CD4-positive, alpha-beta T cell (primary cell): ENCODE measurements around the gene SDK1. TPM values are rescaled to one million over a fixed set of nuclear protein-coding genes. Genes with fewer than 3 reads are reported as not detected.

Source experiments
- ATAC-seq: fragments of 200-7000 bp; cut with Tn5 transposase; one replicate; pipeline ENCODE4 v1.10.0; 2022; ENCODE audit warnings: mild to moderate bottlenecking; ENCODE audit not compliant: poor library complexity
- CTCF ChIA-PET: fragments of 350-600 bp; sonication (Branson Sonifier 250); formaldehyde crosslinking; loops from one replicate; lab custom pipeline; 2021; ENCODE audit warnings: antibody characterized with exemption, inconsistent platforms; lab: Charles Lee
- POLR2A ChIA-PET: fragments of 350-600 bp; sonication (Branson Sonifier 250); formaldehyde crosslinking; loops from one replicate; lab custom pipeline; 2021; ENCODE audit warnings: antibody characterized with exemption, inconsistent platforms; lab: Charles Lee
- DNase-seq, 14 experiments: peaks; one replicate each; pipeline ENCODE4 v3.0.0-alpha.2; 2013 to 2020; ENCODE audit warnings: mixed read lengths in 2 of 14
- H3K27ac ChIP-seq, 2 donors: one replicate each; pipeline versions ENCODE4 v1.5.1 to v1.7.0; 2013; ENCODE audit warnings: low read length in 2 of 2, low read depth in 1 of 2, mild to moderate bottlenecking in 1 of 2
- H3K27me3 ChIP-seq, 2 experiments: 1 replicate in 1 of 2; 2 replicates in 1 of 2; pipeline versions ENCODE4 v1.6.1 to v1.7.0; 2013; ENCODE audit warnings: low read length in 2 of 2, control low read depth in 1 of 2, mild to moderate bottlenecking in 1 of 2, moderate library complexity in 1 of 2; ENCODE audit not compliant: insufficient read depth in 2 of 2, control insufficient read depth in 1 of 2
- H3K36me3 ChIP-seq: one replicate; pipeline ENCODE4 v1.6.1; 2013; ENCODE audit warnings: low read length, control low read depth; ENCODE audit not compliant: insufficient read depth
- H3K4me1 ChIP-seq: one replicate; pipeline ENCODE4 v1.6.1; 2013; ENCODE audit warnings: low read length, control low read depth; ENCODE audit not compliant: insufficient read depth
- H3K4me3 ChIP-seq: one replicate; pipeline ENCODE4 v1.5.1; 2013; ENCODE audit warnings: mild to moderate bottlenecking, low read length, moderate library complexity
- H3K9me3 ChIP-seq, 2 experiments: 1 replicate in 1 of 2; 2 replicates in 1 of 2; pipeline versions ENCODE4 v1.6.1 to v1.7.0; 2013; ENCODE audit warnings: low read length in 2 of 2, mild to moderate bottlenecking in 2 of 2, control low read depth in 1 of 2, moderate library complexity in 1 of 2; ENCODE audit not compliant: control insufficient read depth in 1 of 2, insufficient read depth in 1 of 2
- H3K27ac Mint-ChIP-seq: one replicate; pipeline ENCODE4 v1.8.0; 2020; ENCODE audit warnings: mixed read lengths
- H3K27me3 Mint-ChIP-seq: one replicate; pipeline ENCODE4 v1.8.0; 2021; ENCODE audit warnings: mixed read lengths
- H3K36me3 Mint-ChIP-seq: one replicate; pipeline ENCODE4 v1.8.0; 2021; ENCODE audit warnings: low read depth, mixed read lengths
- H3K4me1 Mint-ChIP-seq: one replicate; pipeline ENCODE4 v1.8.0; 2021; ENCODE audit warnings: low read depth, mixed read lengths
- H3K4me3 Mint-ChIP-seq: one replicate; pipeline ENCODE4 v1.8.0; 2020; ENCODE audit warnings: mild to moderate bottlenecking, mixed read lengths
- H3K9me3 Mint-ChIP-seq: one replicate; pipeline ENCODE4 v1.8.0; 2020; ENCODE audit warnings: mixed read lengths
- intact Hi-C, 2 experiments: fragments of 100-400 bp; cut with DNase I in 1 of 2; cut with micrococcal nuclease in 1 of 2; formaldehyde crosslinking; loops; one replicate each; pipeline versions ENCODE4 v1.15.1 to v1.9.0; 2023 to 2025; cut with DNase I, micrococcal nuclease
- total RNA-seq, 174 experiments: library from RNA in 2 of 174; stranded (reverse) in 2 of 174; gene quantifications; one replicate each; pipeline ENCODE4 v1.2.3 and lab custom pipeline; 2021 to 2026
- TF ChIP-seq, protein P1 (sequence below): fragments of 200-600 bp; IDR thresholded peaks from one replicate; pipeline ENCODE4 v1.8.0; 2022; ENCODE audit warnings: antibody characterized with exemption, mild to moderate bottlenecking

The SDK1 gene
- total RNA-seq, 2 experiments from 2014 or later = 1.1 to 1.3 TPM

GRCh38 chr7:3336042-3336665 lies 35.1 kb downstream of the SDK1 start:
- ATAC-seq (no peak), DNase-seq (no peak)
- no peaks in the 10 kb centered on the region for H3K9me3 ChIP-seq
- no peaks in the 10 kb centered on the region for H3K4me1 ChIP-seq
- peaks cover 23% of the 10 kb centered on the region for H3K27me3 Mint-ChIP-seq
- intact Hi-C loops = no loop called here
- no peaks in the 10 kb centered on the region for H3K9me3 Mint-ChIP-seq
- no peak overlapping the region for H3K4me3 Mint-ChIP-seq
- TF ChIP-seq, protein P1, sequence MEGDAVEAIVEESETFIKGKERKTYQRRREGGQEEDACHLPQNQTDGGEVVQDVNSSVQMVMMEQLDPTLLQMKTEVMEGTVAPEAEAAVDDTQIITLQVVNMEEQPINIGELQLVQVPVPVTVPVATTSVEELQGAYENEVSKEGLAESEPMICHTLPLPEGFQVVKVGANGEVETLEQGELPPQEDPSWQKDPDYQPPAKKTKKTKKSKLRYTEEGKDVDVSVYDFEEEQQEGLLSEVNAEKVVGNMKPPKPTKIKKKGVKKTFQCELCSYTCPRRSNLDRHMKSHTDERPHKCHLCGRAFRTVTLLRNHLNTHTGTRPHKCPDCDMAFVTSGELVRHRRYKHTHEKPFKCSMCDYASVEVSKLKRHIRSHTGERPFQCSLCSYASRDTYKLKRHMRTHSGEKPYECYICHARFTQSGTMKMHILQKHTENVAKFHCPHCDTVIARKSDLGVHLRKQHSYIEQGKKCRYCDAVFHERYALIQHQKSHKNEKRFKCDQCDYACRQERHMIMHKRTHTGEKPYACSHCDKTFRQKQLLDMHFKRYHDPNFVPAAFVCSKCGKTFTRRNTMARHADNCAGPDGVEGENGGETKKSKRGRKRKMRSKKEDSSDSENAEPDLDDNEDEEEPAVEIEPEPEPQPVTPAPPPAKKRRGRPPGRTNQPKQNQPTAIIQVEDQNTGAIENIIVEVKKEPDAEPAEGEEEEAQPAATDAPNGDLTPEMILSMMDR = no peak
- CTCF ChIA-PET = interaction anchor here (0.5 kb wide), 1 partner anchor 1157 kb away, joined by 5 read pairs; no protein-coding TSS in a partner anchor
- H3K36me3 ChIP-seq = no peaks in the 10 kb centered on the region
- POLR2A ChIA-PET = interaction anchor here (0.8 kb wide), 1 partner anchor 19 kb away, joined by 3 read pairs; no protein-coding TSS in a partner anchor
- H3K36me3 Mint-ChIP-seq = no peaks in the 10 kb centered on the region
- no peak overlapping the region for H3K4me3 ChIP-seq
- H3K27ac ChIP-seq = no peak overlapping the region
- H3K27ac Mint-ChIP-seq = no peak overlapping the region
- H3K4me1 Mint-ChIP-seq = no peaks in the 10 kb centered on the region
- H3K27me3 ChIP-seq = peaks cover 0 to 15% of the 10 kb centered on the region in 2 experiments

DNA sequence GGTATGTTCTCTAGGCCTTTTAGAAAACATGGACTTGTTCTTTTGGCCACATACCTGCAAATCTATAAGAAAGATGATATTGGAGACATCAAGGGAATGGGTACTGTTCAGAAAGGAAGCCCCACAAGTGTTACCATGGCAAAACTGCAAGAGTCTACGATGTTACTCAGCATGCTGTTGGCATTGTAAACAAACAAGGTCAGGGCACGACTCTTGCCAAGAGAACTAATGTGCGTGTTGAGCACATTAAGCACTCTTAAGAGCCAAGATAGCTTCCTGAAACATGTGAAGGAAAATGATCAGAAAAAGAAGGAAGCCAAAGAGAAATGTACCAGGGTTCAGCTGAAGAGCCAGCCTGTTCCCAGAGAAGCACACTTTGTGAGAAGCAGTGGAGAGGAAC lies 37.1 kb downstream of the SDK1 start:
- intact Hi-C loops = no loop called here
- no peak for DNase-seq
- H3K27ac Mint-ChIP-seq = no peak overlapping the region
- Histone ChIP-seq H3K27me3 (peaks cover 0 to 15% of the 10 kb centered on the region in 2 experiments), H3K27ac (no peak overlapping the region), H3K4me3 (no peak overlapping the region), H3K4me1 (no peaks in the 10 kb centered on the region), H3K36me3 (no peaks in the 10 kb centered on the region), H3K9me3 (no peaks in the 10 kb centered on the region)
- H3K4me3 Mint-ChIP-seq = no peak overlapping the region
- peaks cover 23% of the 10 kb centered on the region for H3K27me3 Mint-ChIP-seq
- CTCF ChIA-PET = no interaction called here
- TF ChIP-seq, protein P1 = no peak
- H3K4me1 Mint-ChIP-seq = no peaks in the 10 kb centered on the region
- H3K9me3 Mint-ChIP-seq = no peaks in the 10 kb centered on the region
- no peaks in the 10 kb centered on the region for H3K36me3 Mint-ChIP-seq
- POLR2A ChIA-PET = no interaction called here
- no peak for ATAC-seq

DNA sequence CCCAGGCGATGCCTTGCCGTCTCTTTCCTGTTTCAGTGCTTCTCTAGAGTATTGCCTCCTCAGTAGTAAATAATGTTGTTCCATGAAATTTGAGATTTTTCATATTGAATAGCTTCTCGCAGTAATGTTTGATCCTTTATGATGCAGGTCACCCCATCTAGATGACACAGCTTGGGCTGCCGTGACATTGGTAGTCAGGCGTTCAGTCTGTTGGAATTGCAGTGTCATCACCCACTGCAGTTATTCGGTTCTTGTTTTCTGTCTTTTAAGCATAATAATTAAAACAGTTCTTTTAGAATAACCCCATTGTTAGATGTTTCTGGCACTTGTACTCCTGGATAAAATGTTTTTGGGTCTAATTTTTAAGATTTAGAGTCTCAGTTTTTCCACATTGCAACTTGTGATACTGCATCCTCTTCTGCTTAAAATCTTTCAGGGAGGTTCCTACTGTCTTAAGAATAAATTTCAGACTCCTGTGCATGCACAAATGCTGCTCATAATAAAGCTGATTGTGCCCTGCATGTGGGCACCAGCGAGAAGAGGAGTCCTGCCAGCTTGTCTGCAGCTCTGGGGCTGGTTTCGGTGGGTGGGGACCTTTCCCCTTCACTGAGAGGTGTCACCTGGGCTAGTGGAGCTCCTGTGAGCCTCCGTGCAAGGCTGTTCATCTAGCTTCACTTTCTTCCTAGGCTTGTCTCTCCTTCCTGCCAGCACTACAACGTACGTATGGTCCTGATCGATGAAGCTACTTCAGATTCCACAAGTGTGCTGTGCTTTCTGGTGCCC lies 44.8 kb downstream of the SDK1 start:
- H3K27ac Mint-ChIP-seq = no peak overlapping the region
- CTCF ChIA-PET = no interaction called here

More for the DNA sequence above, 44.8 kb downstream of the SDK1 start:
- Mint-ChIP-seq H3K36me3 (no peaks in the 10 kb centered on the region), H3K27me3 (no peaks in the 10 kb centered on the region), H3K4me1 (no peaks in the 10 kb centered on the region), H3K9me3 (no peaks in the 10 kb centered on the region), H3K4me3 (no peak overlapping the region)
- Histone ChIP-seq H3K36me3 (no peaks in the 10 kb centered on the region), H3K27ac (no peak overlapping the region), H3K4me1 (no peaks in the 10 kb centered on the region), H3K4me3 (no peak overlapping the region), H3K9me3 (no peaks in the 10 kb centered on the region), H3K27me3 (no peaks in the 10 kb centered on the region)
- POLR2A ChIA-PET = interaction anchor here (1.1 kb wide), 1 partner anchor 9 kb away, joined by 3 read pairs; no protein-coding TSS in a partner anchor
- intact Hi-C loops = no loop called here
- DNase-seq (no peak), ATAC-seq (no peak)
- TF ChIP-seq, protein P1 = no peak
